Suppressor macrophage treated with lipopolysaccharide for 4 hours (primary cell): Measurements from ENCODE around the gene DCLK2.

Source experiments
- DNase-seq: peaks from one replicate; pipeline ENCODE4 v3.0.0-alpha.2; 2020

Gene DCLK2

GRCh38 chr4:150212485-150212884, 134.2 kb downstream of the DCLK2 start:
- DNase-seq = no peak

GRCh38 chr4:150212927-150213326, 134.7 kb downstream of the DCLK2 start:
- DNase-seq = no peak

GRCh38 chr4:150215601-150216000, 137.4 kb downstream of the DCLK2 start:
- no peak for DNase-seq

- DNase-seq = no peak
Observed at GRCh38 chr4:150216726-150217125, 138.5 kb downstream of the DCLK2 start.

- DNase-seq = no peak
Observed at GRCh38 chr4:150217192-150217591, 138.9 kb downstream of the DCLK2 start.

- DNase-seq = no peak
Observed at GRCh38 chr4:150217808-150218207, 139.6 kb downstream of the DCLK2 start.

- DNase-seq = no peak
Observed at GRCh38 chr4:150218447-150218846, 140.2 kb downstream of the DCLK2 start.

- no peak for DNase-seq
Observed at GRCh38 chr4:150219841-150220240, 141.6 kb downstream of the DCLK2 start.

GRCh38 chr4:150224896-150225591, 146.8 kb downstream of the DCLK2 start:
- peak; percentile 32 for DNase-seq

- DNase-seq = no peak
Observed at GRCh38 chr4:150229520-150229919, 151.3 kb downstream of the DCLK2 start.

- no peak for DNase-seq
Observed at GRCh38 chr4:150230561-150230960, 152.3 kb downstream of the DCLK2 start.

- no peak for DNase-seq
Observed at GRCh38 chr4:150231107-150231770, 153.0 kb downstream of the DCLK2 start.

- no peak for DNase-seq
Observed at GRCh38 chr4:150232029-150232428, 153.8 kb downstream of the DCLK2 start.

- no peak for DNase-seq
Observed at GRCh38 chr4:150234246-150234645, 156.0 kb downstream of the DCLK2 start.

GRCh38 chr4:150235317-150235716, 157.1 kb downstream of the DCLK2 start:
- no peak for DNase-seq

- DNase-seq = no peak
Observed at GRCh38 chr4:150235808-150236271, 157.6 kb downstream of the DCLK2 start.

- no peak for DNase-seq
Observed at GRCh38 chr4:150236626-150237025, 158.4 kb downstream of the DCLK2 start.

GRCh38 chr4:150237110-150237872, 159.0 kb downstream of the DCLK2 start:
- no peak for DNase-seq

GRCh38 chr4:150238591-150238990, 160.3 kb downstream of the DCLK2 start:
- DNase-seq = no peak

GRCh38 chr4:150240011-150240410, 161.8 kb downstream of the DCLK2 start:
- no peak for DNase-seq

GRCh38 chr4:150242820-150243458, 164.7 kb downstream of the DCLK2 start:
- DNase-seq = peak; percentile 39

GRCh38 chr4:150243932-150244331, 165.7 kb downstream of the DCLK2 start:
- DNase-seq = no peak

- no peak for DNase-seq
Observed at GRCh38 chr4:150244600-150244999, 166.4 kb downstream of the DCLK2 start.
